Right lobe of liver (tissue), 6 donors: ENCODE measurements around the gene HCN4. TPM values are rescaled to one million over a fixed set of nuclear protein-coding genes. Genes with fewer than 3 reads are reported as not detected.

Experiments used
- ATAC-seq, 4 donors: fragments of 200-7000 bp; cut with Tn5 transposase; one replicate each; pipeline ENCODE4 v1.9.1; 2020; ENCODE audit warnings: mild to moderate bottlenecking in 4 of 4, moderate library complexity in 4 of 4
- DNase-seq, 3 donors: peaks; one replicate each; pipeline ENCODE4 v3.0.0-alpha.2; 2020
- H3K27ac ChIP-seq, 3 donors: fragments of 200-600 bp; one replicate each; pipeline ENCODE4 v1.8.0; 2022
- H3K27me3 ChIP-seq, 2 donors: fragments of 200-600 bp; one replicate each; pipeline ENCODE4 v1.8.0; 2022
- H3K36me3 ChIP-seq, 4 donors: fragments of 200-600 bp; sonication (generic) in 1 of 4; one replicate each; pipeline versions ENCODE4 v1.5.1 to v1.8.0; 2017 to 2022; ENCODE audit warnings: control low read depth in 1 of 4
- H3K4me1 ChIP-seq, 4 donors: fragments of 200-600 bp; sonication (generic) in 1 of 4; one replicate each; pipeline versions ENCODE4 v1.5.1 to v1.8.0; 2017 to 2022; ENCODE audit warnings: control low read depth in 1 of 4
- H3K4me3 ChIP-seq, 3 donors: fragments of 200-600 bp; one replicate each; pipeline ENCODE4 v1.8.0; 2022
- H3K9me3 ChIP-seq, 4 donors: fragments of 200-600 bp; sonication (generic) in 1 of 4; one replicate each; pipeline versions ENCODE4 v1.5.1 to v1.8.0; 2017 to 2022; ENCODE audit warnings: control low read depth in 1 of 4
- CTCF ChIP-seq, 4 donors: fragments of 200-600 bp in 3 of 4; fragments of 450-650 bp in 1 of 4; IDR thresholded peaks; one replicate each; pipeline versions ENCODE4 v1.5.1 to v1.8.0; 2016 to 2022; ENCODE audit warnings: antibody characterized with exemption in 4 of 4, mild to moderate bottlenecking in 2 of 4
- POLR2A ChIP-seq: fragments of 450-650 bp; IDR thresholded peaks from one replicate; pipeline ENCODE4 v1.6.1; 2017; ENCODE audit warnings: antibody characterized with exemption, mild to moderate bottlenecking
- WGBS: methylation state at CpG from one replicate; pipeline ENCODE4 v1.1.6; 2018; ENCODE audit warnings: low coverage, low lambda C conversion rate; ENCODE audit not compliant: insufficient coverage; ENCODE audit errors: missing lambda C conversion rate; 5-methylcytosine and 5-hydroxymethylcytosine counted together
- intact Hi-C, 2 donors: fragments of 100-400 bp; cut with DNase I; formaldehyde crosslinking; loops; one replicate each; pipeline versions ENCODE4 v1.11.2 to v1.14.1; 2022
- total RNA-seq, 6 experiments: library from RNA; depleted of rRNA in 2 of 6; stranded (reverse); fragments of >200 nt in 2 of 6; fragmentation: NEBNext Ultra II Directional in 3 of 6; extraction: Animal tissue kit (Norgen Biotek cat#: 25700) in 3 of 6; gene quantifications; one replicate each; pipeline versions ENCODE4 v1.1.0 to v1.2.4, GENCODE V29; 2016 to 2023
- donor health status: DM: no; HTN: yes; CAD: no.
- donor health status: DM: no; HTN: no; CAD: no.
- donor health status: DM: no; HTN: no; CAD: no.
- donor health status: DM: no; HTN: yes; CAD: no.
- donor health status: DM: no; HTN: yes; CAD: no.

HCN4 gene
- total RNA-seq, 6 experiments from 2014 or later: 0.06 TPM; not detected in 5

GRCh38 chr15:73287019-73287418, 81.7 kb downstream of the HCN4 start:
- Histone ChIP-seq H3K4me1 (no peaks in the 10 kb centered on the region), H3K27me3 (no peaks in the 10 kb centered on the region), H3K36me3 (peaks cover 0 to 11% (median 0%) of the 10 kb centered on the region in 4 donors), H3K9me3 (no peaks in the 10 kb centered on the region), H3K27ac (no peak overlapping the region), H3K4me3 (no peak overlapping the region)
- intact Hi-C loops: no loop called here
- TF ChIP-seq CTCF (IDR thresholded peaks at IDR 0.05): no peak
- TF ChIP-seq POLR2A: no peak
- peak in 2 of 4 donors; percentile 21 to 46 for ATAC-seq
- WGBS: 29% methylated on average over 1 of the region's 1 CpG
- DNase-seq: no peak

- Histone ChIP-seq H3K27me3 (no peaks in the 10 kb centered on the region), H3K4me1 (no peaks in the 10 kb centered on the region), H3K27ac (no peak overlapping the region), H3K9me3 (no peaks in the 10 kb centered on the region), H3K4me3 (no peak overlapping the region), H3K36me3 (peaks cover 0 to 11% (median 0%) of the 10 kb centered on the region in 4 donors)
- intact Hi-C loops: no loop called here
- 85% methylated on average over 2 of the region's 2 CpGs for WGBS
- TF ChIP-seq POLR2A: no peak
- TF ChIP-seq CTCF (IDR thresholded peaks at IDR 0.05): no peak
- DNase-seq (no peak), ATAC-seq (no peak)
Measured at GRCh38 chr15:73286311-73286710, 82.4 kb downstream of the HCN4 start.

GRCh38 chr15:73284090-73284716, 84.6 kb downstream of the HCN4 start:
- WGBS: 84% methylated on average over 2 of the region's 3 CpGs

GRCh38 chr15:73283366-73283962, 85.3 kb downstream of the HCN4 start:
- WGBS: 100% methylated on average over 1 of the region's 2 CpGs
- Histone ChIP-seq H3K36me3 (peaks cover 0 to 3% (median 0%) of the 10 kb centered on the region in 4 donors), H3K9me3 (no peaks in the 10 kb centered on the region), H3K27ac (no peak overlapping the region), H3K4me3 (no peak overlapping the region), H3K27me3 (no peaks in the 10 kb centered on the region), H3K4me1 (no peaks in the 10 kb centered on the region)
- no peak for DNase-seq
- no peak for ATAC-seq
- intact Hi-C loops: no loop called here
- no peak for TF ChIP-seq POLR2A
- no peak for TF ChIP-seq CTCF (IDR thresholded peaks at IDR 0.05)

More at GRCh38 chr15:73284090-73284716, 84.6 kb downstream of the HCN4 start:
- DNase-seq (no peak), ATAC-seq (no peak)
- Histone ChIP-seq H3K27me3 (no peaks in the 10 kb centered on the region), H3K27ac (no peak overlapping the region), H3K9me3 (no peaks in the 10 kb centered on the region), H3K4me3 (no peak overlapping the region), H3K36me3 (peaks cover 0 to 9% (median 0%) of the 10 kb centered on the region in 4 donors), H3K4me1 (no peaks in the 10 kb centered on the region)
- TF ChIP-seq POLR2A (no peak), CTCF (IDR thresholded peaks at IDR 0.05) (peak; percentile 8 to 21 (median 14))
- intact Hi-C loops: no loop called here
